Left lung (tissue), 10 donors: ENCODE results near the gene LRSAM1. TPM values are rescaled to one million over a fixed set of nuclear protein-coding genes. Genes with fewer than 3 reads are reported as not detected.

Experiments
- ATAC-seq: fragments of 200-7000 bp; cut with Tn5 transposase; one replicate; pipeline ENCODE4 v1.9.1; 2020; ENCODE audit warnings: moderate library complexity
- DNase-seq, 4 donors: peaks; one replicate each; pipeline ENCODE4 v3.0.0-alpha.2; 2013 to 2020
- H3K27ac ChIP-seq, 2 donors: fragments of 200-600 bp; sonication (generic) in 1 of 2; one replicate each; pipeline versions ENCODE4 v1.5.0 to v1.8.0; 2020 to 2021
- H3K27me3 ChIP-seq, 2 donors: fragments of 200-600 bp; sonication (generic) in 1 of 2; one replicate each; pipeline versions ENCODE4 v1.5.0 to v1.8.0; 2020 to 2021
- H3K36me3 ChIP-seq, 2 donors: fragments of 200-600 bp; sonication (generic) in 1 of 2; one replicate each; pipeline versions ENCODE4 v1.5.0 to v1.8.0; 2020 to 2021
- H3K4me1 ChIP-seq, 2 donors: fragments of 200-600 bp; one replicate each; pipeline ENCODE4 v1.8.0; 2021
- H3K4me3 ChIP-seq, 2 donors: fragments of 200-600 bp; sonication (generic) in 1 of 2; one replicate each; pipeline versions ENCODE4 v1.5.0 to v1.8.0; 2020 to 2021; ENCODE audit warnings: mild to moderate bottlenecking in 1 of 2
- H3K9me3 ChIP-seq, 2 donors: fragments of 200-600 bp; sonication (generic) in 1 of 2; one replicate each; pipeline versions ENCODE4 v1.5.0 to v1.8.0; 2020 to 2021
- CTCF ChIP-seq, 2 donors: fragments of 200-600 bp; sonication (generic) in 1 of 2; IDR thresholded peaks; one replicate each; pipeline versions ENCODE4 v1.5.0 to v1.8.0; 2021; ENCODE audit warnings: antibody characterized with exemption in 2 of 2
- intact Hi-C, 2 donors: fragments of 100-400 bp; cut with DNase I; formaldehyde crosslinking; loops; one replicate each; pipeline versions ENCODE4 v1.11.2 to v1.14.2; 2022
- polyA plus RNA-seq, 6 donors: library from polyadenylated mRNA; unstranded; fragments of 120-200 nt; gene quantifications; one replicate each; pipeline ENCODE4 v1.2.1, GENCODE V29; 2013; ENCODE audit not compliant: insufficient read length in 6 of 6
- total RNA-seq, 2 donors: library from RNA; stranded (reverse); fragmentation: NEBNext Ultra II Directional; extraction: Animal tissue kit (Norgen Biotek cat#: 25700); gene quantifications; one replicate each; pipeline ENCODE4 v1.2.1, GENCODE V29; 2021
- donor health status: DM: no; HTN: yes; CAD: no.
- donor health status: DM: no; HTN: no; CAD: no.

The LRSAM1 gene
- total and polyA plus RNA-seq, 8 donors: 16.4 to 24.4 (median 19.4) TPM

GRCh38 chr9:127422133-127422782 is 29.1 kb upstream of the LRSAM1 start:
- Histone ChIP-seq H3K27me3 (no peaks in the 10 kb centered on the region), H3K4me1 (peaks cover 20 to 46% of the 10 kb centered on the region in 2 donors), H3K27ac (no peak overlapping the region), H3K9me3 (no peaks in the 10 kb centered on the region), H3K36me3 (no peaks in the 10 kb centered on the region), H3K4me3 (peak overlapping the region in 1 of 2 donors; percentile 68)
- no peak for TF ChIP-seq CTCF (IDR thresholded peaks at IDR 0.05)
- intact Hi-C loops: no loop called here
- no peak for ATAC-seq
- DNase-seq: no peak

GRCh38 chr9:127422787-127423186 is 28.5 kb upstream of the LRSAM1 start:
- Histone ChIP-seq H3K36me3 (no peaks in the 10 kb centered on the region), H3K27me3 (no peaks in the 10 kb centered on the region), H3K4me1 (peaks cover 20 to 46% of the 10 kb centered on the region in 2 donors), H3K9me3 (no peaks in the 10 kb centered on the region), H3K4me3 (peak overlapping the region; percentile 68 to 90), H3K27ac (no peak overlapping the region)
- DNase-seq (no peak), ATAC-seq (no peak)
- TF ChIP-seq CTCF (IDR thresholded peaks at IDR 0.05): no peak
- intact Hi-C loops: no loop called here

- Histone ChIP-seq H3K27ac (peak overlapping the region; percentile 87 to 89), H3K9me3 (no peaks in the 10 kb centered on the region), H3K27me3 (no peaks in the 10 kb centered on the region), H3K4me3 (peak overlapping the region; percentile 68 to 90), H3K36me3 (peaks cover 0 to 3% of the 10 kb centered on the region in 2 donors), H3K4me1 (peaks cover 20 to 46% of the 10 kb centered on the region in 2 donors)
- intact Hi-C loops: no loop called here
- DNase-seq: no peak
- no peak for TF ChIP-seq CTCF (IDR thresholded peaks at IDR 0.05)
- ATAC-seq: peak; percentile 5
These were observed 27.8 kb upstream of the LRSAM1 start for GRCh38 chr9:127423476-127423933.

GRCh38 chr9:127423934-127424675 is 27.2 kb upstream of the LRSAM1 start, which contains the start of gene ZNF79:
TSS of gene ZNF79 (plus strand) at chr9:127424382. CDS start at chr9:127424788, 406 bp downstream.
- Histone ChIP-seq H3K9me3 (no peaks in the 10 kb centered on the region), H3K4me3 (peak within 1 kb of the TSS; percentile 68 to 90), H3K36me3 (peaks cover 0 to 9% of the 10 kb centered on the region in 2 donors), H3K4me1 (peaks cover 20 to 46% of the 10 kb centered on the region in 2 donors), H3K27me3 (no peaks in the 10 kb centered on the region), H3K27ac (peak within 1 kb of the TSS; percentile 87 to 89)
- TF ChIP-seq CTCF (IDR thresholded peaks at IDR 0.05): no peak
- intact Hi-C loops: no loop called here
- peak; percentile 97 for ATAC-seq
- peak; percentile 94 to 97 (median 96) for DNase-seq

GRCh38 chr9:127424676-127424999 is 26.7 kb upstream of the LRSAM1 start:
- H3K27ac ChIP-seq: peak overlapping the region; percentile 87 to 89
- peak overlapping the region; percentile 68 to 90 for H3K4me3 ChIP-seq
- H3K4me1 ChIP-seq: peaks cover 20 to 46% of the 10 kb centered on the region in 2 donors
- ATAC-seq: peak; percentile 38
- no peaks in the 10 kb centered on the region for H3K27me3 ChIP-seq
- intact Hi-C loops: no loop called here
- H3K9me3 ChIP-seq: no peaks in the 10 kb centered on the region
- H3K36me3 ChIP-seq: peaks cover 0 to 14% of the 10 kb centered on the region in 2 donors
- no peak for DNase-seq
- TF ChIP-seq CTCF (IDR thresholded peaks at IDR 0.05): no peak
